Epidermal melanocyte (primary cell): Measurements from ENCODE around the gene GTF3C6.
"Not testable (repeated sequence)": the region's sequence is repeated elsewhere in the genome, so short reads cannot be mapped to it uniquely, and the experiment has no call there.

Source experiments
- DNase-seq: peaks from one replicate; pipeline ENCODE4 v3.0.0; 2011; ENCODE audit warnings: low spot score; ENCODE audit not compliant: insufficient read length

GTF3C6 gene

GRCh38 chr6:110979565-110980101 lies 21.1 kb downstream of the GTF3C6 start:
- DNase-seq: no peak

- no peak for DNase-seq
Measured at GRCh38 chr6:110980227-110980626, 21.7 kb downstream of the GTF3C6 start.

DNA sequence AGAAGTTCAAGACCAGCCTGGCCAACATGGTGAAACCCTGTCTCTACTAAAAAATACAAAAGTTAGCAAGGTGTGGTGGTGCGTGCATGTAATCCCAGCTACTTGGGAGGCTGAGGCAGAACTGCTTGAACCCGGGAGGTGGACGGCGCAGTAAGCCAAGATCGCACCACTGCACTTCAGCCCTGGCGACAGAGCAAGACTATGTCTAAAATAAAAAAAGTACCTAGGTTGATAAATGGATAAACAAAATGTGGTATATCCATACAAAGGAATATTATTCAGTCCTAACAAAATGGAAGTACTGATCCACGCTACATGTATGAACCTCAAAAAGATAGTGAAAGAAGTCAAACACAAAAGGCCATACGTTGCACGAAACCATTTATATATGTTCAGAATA lies 22.1 kb downstream of the GTF3C6 start:
- DNase-seq: no peak

GRCh38 chr6:110981202-110981600 lies 22.7 kb downstream of the GTF3C6 start:
- DNase-seq: no peak

- no peak for DNase-seq
Measured at GRCh38 chr6:110990840-110991576, 32.5 kb downstream of the GTF3C6 start.

GRCh38 chr6:110996691-110997090 lies 38.2 kb downstream of the GTF3C6 start:
- DNase-seq: no peak

GRCh38 chr6:110999634-111000270 lies 41.2 kb downstream of the GTF3C6 start:
- DNase-seq: no peak

DNA sequence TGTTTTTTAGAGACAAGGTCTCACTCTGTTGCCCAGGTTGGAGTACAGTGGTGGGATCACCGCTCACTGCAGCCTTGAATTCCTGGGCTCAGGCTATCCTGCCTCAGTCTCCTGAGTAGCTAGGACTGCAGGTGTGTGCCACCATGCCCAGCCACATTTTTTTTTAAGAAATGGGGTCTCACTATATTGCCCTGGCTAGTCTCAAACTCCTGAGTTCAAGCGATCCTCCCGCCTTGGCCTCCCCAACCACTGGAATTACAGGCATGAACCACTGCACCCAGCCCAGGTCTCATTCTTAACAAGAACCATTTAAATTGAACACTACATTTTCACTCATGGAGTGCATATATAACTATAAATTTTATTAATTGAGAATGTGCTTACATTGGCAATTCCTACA lies 43.8 kb downstream of the GTF3C6 start:
- no peak for DNase-seq

DNA sequence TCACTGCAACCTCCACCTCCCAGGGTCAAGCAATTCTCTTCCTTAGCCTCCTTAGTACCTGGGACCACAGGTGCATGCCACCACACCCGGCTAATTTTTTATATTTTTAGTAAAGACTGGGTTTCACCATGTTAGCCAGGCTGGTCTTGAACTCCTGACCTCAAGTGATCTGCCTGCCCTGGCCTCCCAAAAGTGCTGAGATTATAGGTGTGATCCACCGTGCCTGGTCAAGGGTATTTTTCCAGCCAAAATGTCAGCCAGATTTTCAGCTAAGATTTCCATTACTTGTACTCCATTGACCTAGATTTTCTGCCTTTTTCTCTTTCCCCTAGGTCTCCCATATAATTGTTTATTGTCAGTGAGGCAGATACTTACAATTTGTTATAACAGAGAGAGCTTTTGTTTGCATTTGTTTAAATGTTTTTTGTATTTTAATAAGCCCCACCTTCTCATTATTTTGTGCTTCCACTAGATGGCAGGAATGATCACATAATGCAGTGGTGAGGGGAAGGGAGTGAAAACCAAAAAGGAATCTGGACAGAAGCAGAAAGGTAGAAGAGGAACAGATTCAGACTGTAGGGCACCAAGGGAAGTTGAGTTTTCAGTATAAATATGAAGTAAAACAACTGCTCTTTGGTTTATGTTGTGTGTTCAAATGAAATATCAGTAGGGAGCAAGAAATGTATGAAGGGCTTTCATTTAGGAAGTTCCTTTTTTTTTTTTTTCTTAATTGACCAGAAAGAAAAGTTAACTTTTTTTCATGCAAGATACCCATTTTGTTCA lies 53.0 kb downstream of the GTF3C6 start:
- peak; percentile 75 for DNase-seq

GRCh38 chr6:111012143-111012452 lies 53.6 kb downstream of the GTF3C6 start:
- no peak for DNase-seq

GRCh38 chr6:111012520-111012919 lies 54.0 kb downstream of the GTF3C6 start:
- DNase-seq: not testable (repeated sequence)

GRCh38 chr6:111013144-111013915 lies 54.8 kb downstream of the GTF3C6 start:
- no peak for DNase-seq

GRCh38 chr6:111015389-111016124 lies 57.1 kb downstream of the GTF3C6 start:
- DNase-seq: no peak

GRCh38 chr6:111017241-111017640 lies 58.7 kb downstream of the GTF3C6 start:
- not testable (repeated sequence) for DNase-seq
